Glomerular visceral epithelial cell (primary cell): ENCODE data around the gene PTPRG.

Experiments used
- DNase-seq: peaks from one replicate; pipeline ENCODE4 v3.0.0-alpha.2; 2016; ENCODE audit errors: extremely low spot score

PTPRG gene

GRCh38 chr3:61618231-61618630 is 56.9 kb downstream of the PTPRG start:
- no peak for DNase-seq

GRCh38 chr3:61618871-61619270 is 57.5 kb downstream of the PTPRG start:
- DNase-seq = no peak

- no peak for DNase-seq
Measured at GRCh38 chr3:61620073-61620472, 58.7 kb downstream of the PTPRG start.

- DNase-seq = no peak
Measured at GRCh38 chr3:61624300-61624699, 62.9 kb downstream of the PTPRG start.

GRCh38 chr3:61625429-61625828 is 64.1 kb downstream of the PTPRG start:
- DNase-seq = no peak

- no peak for DNase-seq
Measured at GRCh38 chr3:61626484-61626883, 65.1 kb downstream of the PTPRG start.

GRCh38 chr3:61627768-61628185 is 66.4 kb downstream of the PTPRG start:
- DNase-seq = peak; percentile 92

GRCh38 chr3:61628636-61629035 is 67.3 kb downstream of the PTPRG start:
- DNase-seq = no peak

- DNase-seq = no peak
Measured at GRCh38 chr3:61629442-61629841, 68.1 kb downstream of the PTPRG start.

GRCh38 chr3:61631108-61631769 is 69.9 kb downstream of the PTPRG start:
- no peak for DNase-seq

- DNase-seq = no peak
Measured at GRCh38 chr3:61632568-61633175, 71.3 kb downstream of the PTPRG start.

- DNase-seq = no peak
Measured at GRCh38 chr3:61634678-61635077, 73.3 kb downstream of the PTPRG start.

GRCh38 chr3:61637088-61638051 is 76.0 kb downstream of the PTPRG start:
- DNase-seq = peak; percentile 28

- no peak for DNase-seq
Measured at GRCh38 chr3:61638741-61639140, 77.4 kb downstream of the PTPRG start.

GRCh38 chr3:61639991-61640390 is 78.6 kb downstream of the PTPRG start:
- DNase-seq = no peak

GRCh38 chr3:61645148-61645547 is 83.8 kb downstream of the PTPRG start:
- DNase-seq = peak; percentile 33

- DNase-seq = no peak
Measured at GRCh38 chr3:61646360-61646759, 85.0 kb downstream of the PTPRG start.

- no peak for DNase-seq
Measured at GRCh38 chr3:61646851-61647525, 85.6 kb downstream of the PTPRG start.

GRCh38 chr3:61648481-61648880 is 87.1 kb downstream of the PTPRG start:
- no peak for DNase-seq

GRCh38 chr3:61649381-61650170 is 88.2 kb downstream of the PTPRG start:
- DNase-seq = no peak

- peak; percentile 53 for DNase-seq
Measured at GRCh38 chr3:61650276-61650675, 88.9 kb downstream of the PTPRG start.
